ENCODE measurements around the gene POLR2F.

- TF ChIP-seq, protein P1, sequence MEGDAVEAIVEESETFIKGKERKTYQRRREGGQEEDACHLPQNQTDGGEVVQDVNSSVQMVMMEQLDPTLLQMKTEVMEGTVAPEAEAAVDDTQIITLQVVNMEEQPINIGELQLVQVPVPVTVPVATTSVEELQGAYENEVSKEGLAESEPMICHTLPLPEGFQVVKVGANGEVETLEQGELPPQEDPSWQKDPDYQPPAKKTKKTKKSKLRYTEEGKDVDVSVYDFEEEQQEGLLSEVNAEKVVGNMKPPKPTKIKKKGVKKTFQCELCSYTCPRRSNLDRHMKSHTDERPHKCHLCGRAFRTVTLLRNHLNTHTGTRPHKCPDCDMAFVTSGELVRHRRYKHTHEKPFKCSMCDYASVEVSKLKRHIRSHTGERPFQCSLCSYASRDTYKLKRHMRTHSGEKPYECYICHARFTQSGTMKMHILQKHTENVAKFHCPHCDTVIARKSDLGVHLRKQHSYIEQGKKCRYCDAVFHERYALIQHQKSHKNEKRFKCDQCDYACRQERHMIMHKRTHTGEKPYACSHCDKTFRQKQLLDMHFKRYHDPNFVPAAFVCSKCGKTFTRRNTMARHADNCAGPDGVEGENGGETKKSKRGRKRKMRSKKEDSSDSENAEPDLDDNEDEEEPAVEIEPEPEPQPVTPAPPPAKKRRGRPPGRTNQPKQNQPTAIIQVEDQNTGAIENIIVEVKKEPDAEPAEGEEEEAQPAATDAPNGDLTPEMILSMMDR (optimal IDR thresholded peaks at IDR 0.05 in 1 of 3, IDR thresholded peaks at IDR 0.05 in 1 of 3, conservative IDR thresholded peaks at IDR 0.05 in 1 of 3; ENCODE audit: extremely low read depth in 1 of 3, insufficient read depth in 2 of 3, low read length in 3 of 3): no peak
- TF ChIP-seq EZH2 (IDR thresholded peaks at IDR 0.05; ENCODE audit: low read length): no peak
These were observed 26.3 kb downstream of the POLR2F start for GRCh38 chr22:37979782-37980181.

Data from keratinocyte (primary cell).